ELR (cell line): ENCODE results near the gene PI4KB.

Experiments
- DNase-seq: peaks from one replicate; pipeline ENCODE4 v3.0.0-alpha.2; 2015; ENCODE audit warnings: low read depth

Gene PI4KB

DNA sequence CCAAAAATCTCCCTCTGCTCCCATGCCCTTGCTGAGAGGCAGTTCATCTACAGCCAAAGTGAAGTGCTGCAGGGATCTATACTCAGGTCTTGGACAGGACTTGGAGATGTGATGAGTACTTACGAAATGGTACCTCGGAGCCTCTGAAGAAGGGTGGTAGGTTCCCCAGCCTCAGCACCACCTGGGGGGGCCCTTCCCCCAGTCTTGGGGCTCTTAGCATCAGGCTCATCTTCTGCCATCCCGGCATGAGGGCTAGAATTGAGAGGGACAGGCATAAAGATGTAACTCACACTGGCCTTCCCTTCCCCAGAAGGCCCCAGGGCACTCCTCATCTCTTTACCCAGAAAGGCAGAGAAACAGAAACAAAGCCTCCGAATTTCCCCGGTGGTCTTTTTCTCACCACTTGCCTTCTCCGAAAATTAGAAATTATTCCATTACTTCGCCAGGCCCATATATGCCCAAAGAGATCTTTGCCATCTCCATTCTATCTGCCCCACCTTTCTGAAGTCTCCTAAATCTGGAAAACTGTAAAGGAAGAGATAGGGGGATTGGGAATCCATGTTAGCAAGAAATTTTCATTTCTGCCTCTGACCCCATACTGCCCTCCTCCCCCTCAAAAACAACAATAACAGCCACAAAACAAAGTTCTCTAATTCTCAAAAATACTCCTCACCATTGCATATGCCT lies 19.0 kb upstream of the PI4KB start:
- DNase-seq: no peak

DNA sequence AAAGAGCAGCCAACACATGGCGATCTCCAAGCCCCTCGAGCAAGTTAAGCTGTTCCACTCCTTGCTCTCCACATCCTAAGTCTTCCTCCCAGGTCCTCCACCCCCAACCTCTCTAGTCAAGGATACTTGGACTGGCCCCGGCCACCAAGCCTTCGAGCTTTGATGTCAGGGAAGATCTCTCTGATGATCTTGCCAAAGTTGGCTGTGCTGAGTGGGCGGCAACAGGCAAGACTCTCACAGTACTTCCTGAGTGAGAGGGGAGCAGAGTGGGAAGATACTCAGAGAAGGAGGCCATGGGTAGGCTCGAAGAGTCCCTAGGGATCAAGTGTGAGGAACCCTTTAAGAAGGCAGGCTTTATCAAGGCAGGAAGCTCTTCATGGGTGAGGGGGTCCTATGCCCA lies 17.1 kb upstream of the PI4KB start:
- DNase-seq: no peak

DNA sequence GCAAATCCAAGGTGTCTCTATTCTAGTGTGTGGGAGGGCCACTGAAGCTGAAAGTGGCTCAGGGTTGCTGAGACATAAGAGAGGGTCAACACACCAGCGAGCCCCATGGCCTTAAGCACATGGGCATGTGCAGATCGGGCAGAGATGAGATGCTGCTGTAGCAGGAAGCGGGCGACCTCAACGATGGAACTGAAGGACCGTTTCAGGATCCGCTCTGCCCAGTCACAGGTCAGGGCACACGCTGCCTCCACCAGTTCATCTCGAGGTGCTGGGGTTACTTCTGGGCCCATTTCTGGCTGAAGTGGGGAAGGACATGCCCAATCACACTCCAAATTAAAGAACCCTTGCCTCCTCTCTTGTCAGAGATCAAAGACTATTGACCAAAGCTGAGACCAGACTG lies 16.4 kb upstream of the PI4KB start:
- DNase-seq: no peak

DNA sequence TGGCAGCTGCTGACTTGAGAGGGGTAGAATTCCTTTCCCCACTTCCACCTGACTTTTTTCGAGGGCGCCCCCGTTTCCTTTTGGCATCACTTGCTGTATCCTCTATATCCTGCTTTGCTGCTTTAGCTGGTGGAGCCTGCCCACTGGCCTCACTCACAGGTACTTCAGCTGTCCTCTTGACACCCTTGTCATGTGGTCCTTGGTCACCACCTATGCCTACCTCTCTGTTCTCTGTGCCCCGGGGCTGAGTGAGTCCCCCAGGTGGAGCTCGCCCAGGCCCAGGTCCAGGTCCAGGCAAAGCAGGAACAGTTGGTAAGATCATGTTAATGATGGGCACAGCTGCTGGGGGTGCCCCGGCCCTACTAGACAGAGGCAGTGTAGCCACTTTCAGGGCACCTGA lies 15.4 kb upstream of the PI4KB start:
- no peak for DNase-seq

DNA sequence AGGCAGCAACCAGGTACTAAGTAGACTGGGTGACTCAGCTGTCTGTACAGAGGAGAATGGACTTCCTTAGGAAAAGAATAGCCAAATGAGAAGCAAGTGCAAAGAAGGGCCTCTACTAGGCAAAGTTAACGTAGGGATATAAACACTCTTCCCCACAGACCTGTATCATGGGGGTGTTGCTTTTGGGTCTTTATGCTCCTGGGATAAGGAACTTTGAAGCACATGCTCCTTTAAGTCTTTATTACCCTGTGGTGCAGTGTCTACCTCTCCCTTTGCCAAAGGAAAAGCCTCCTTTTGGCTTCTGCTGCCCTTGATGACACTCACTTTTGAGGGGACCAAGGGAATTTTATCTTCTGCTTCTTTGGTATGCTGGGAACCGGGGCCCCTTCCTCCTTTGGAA lies 14.8 kb upstream of the PI4KB start:
- no peak for DNase-seq

DNA sequence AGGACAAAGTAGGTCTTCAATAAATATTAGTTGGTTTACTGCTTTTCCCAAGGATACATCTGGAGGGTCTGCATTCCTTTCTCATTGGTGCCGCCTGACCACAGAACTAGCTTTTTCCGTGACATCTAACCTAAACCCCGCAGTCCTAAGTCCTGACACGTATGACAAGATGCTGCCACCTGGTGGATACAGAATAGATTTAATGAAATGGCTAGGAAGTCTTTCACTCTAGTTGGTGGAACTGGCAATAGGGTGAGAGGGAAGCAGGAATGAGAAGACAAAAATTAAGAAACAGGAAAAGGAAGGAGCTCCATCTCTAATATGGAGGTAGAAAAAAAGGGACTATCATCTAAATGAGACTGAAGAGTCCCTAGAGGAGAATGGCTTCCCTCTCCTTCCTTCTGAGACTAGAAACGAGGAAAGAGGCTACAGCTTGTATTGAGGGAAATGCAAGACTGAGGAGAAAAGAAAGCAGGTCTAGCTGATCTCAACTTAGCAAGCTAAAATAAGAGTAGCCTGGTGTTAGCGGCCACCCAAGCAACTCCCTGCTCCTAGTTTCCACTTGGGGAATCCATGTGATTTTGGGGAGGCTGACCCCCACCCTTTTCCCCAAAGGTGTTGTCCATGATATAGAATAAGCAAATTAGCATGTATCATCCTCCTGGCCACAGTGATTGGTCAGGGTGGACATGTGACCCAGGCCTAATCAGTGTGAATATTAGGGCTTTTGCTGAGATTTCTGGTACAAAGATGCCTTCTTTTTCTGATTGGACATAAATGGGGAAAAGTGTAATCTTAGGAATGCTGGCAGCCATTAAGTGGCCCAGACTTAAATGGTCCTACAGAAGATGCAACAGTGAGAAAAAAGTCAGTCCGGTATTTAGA lies 13.9 kb upstream of the PI4KB start:
- peak; percentile 95 for DNase-seq

DNA sequence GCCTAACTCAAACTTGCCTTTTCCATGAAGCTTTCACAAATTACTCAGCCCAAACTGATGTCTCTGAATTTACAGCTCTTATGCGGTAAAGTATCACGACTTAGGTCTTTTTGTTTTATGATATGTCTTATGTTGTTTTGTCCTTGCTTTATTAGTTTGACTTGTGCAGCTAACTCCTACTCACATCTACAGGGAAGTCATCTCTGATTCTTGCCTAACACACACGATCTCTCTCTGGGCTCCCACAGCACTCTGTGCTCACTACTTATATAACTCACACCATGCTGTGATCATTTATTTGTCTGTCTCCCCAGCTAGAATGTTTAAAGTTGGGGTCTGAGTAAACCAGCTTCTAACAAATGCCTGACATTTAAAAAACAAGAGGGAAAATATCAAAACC lies 9.3 kb upstream of the PI4KB start:
- no peak for DNase-seq

DNA sequence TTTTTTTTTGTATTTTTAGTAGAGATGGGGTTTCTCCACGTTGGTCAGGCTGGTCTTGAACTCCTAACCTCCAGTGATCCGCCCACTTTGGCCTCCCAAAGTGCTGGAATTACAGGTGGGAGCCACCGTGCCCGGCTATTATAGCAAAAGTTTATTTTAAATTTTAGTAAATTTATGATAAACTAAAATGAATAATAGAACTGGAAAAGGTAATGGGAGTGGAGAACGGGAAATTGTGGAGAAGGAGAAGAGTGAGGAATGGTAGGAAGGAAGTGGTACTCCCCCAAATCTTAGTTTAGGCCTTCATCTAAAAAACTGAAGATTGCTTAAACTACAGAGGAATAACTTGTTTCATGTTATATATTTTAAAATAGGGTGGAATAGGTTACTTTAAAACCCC lies 7.6 kb upstream of the PI4KB start:
- DNase-seq: no peak

DNA sequence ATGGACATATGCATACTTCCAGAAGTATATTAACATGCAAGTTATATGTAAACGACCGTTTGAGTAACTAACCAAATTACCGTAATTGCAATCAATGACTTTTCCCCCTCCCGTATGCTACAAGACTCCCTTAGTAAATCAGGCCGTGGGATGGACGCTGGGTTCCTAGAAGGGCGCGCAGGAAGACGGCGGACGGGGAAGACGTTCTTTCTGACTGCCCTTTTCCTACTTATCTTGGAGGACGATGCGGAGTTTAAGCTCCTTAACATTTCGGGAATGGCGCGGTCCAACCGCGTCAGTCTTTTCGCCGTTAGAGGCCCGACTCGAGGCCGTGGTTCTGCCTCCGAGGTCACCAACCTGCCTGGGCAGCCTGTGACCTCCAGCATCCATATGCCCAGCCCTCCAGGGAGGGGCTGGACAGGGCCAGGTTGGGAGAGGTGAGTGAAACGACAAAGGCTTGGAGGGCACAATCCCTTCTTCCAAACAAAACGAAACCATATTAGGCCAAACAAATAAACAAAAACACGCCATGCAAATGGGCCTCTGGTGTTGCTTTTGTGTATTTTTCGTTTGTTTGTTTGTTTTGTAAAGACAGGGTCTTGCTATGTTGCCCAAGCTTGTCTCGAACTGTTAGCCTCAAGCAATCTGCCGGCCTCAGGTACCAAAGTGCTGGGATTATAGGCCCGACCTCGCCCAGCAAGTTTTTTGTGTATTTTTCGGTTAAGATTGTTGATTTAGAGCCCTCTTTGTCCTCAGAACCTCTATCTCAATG lies 873 bp upstream of the PI4KB start:
- no peak for DNase-seq

DNA sequence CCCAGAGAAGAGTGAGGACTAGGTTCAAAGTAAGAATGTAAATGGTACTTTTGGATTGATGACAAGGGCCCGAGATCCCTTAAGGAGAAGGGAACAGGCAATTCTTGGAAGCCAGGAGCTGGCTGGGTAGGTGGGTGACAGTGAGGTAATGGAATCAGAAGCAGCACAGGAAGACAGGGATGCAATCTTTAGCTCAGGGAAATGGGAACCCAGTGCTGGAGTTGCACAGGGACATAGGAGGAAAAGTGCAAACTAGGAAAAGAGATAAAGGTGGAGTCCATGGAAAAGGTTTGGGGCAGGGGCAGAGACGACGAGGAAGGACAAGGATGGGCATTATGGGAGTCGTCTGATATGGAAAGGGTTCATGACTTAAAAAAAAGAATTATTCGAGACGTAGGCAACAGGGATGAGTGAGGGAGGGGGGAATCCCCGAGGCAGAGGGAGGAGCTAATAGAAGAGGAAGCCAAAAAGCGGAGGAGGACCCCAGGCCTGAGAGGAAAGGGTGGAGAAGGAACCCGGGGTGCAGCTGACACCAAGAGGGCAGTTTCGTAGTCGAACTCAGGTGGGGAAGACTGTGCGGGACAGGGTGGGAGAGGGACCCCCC lies 495 bp downstream of the PI4KB start:
- peak; percentile 74 for DNase-seq

DNA sequence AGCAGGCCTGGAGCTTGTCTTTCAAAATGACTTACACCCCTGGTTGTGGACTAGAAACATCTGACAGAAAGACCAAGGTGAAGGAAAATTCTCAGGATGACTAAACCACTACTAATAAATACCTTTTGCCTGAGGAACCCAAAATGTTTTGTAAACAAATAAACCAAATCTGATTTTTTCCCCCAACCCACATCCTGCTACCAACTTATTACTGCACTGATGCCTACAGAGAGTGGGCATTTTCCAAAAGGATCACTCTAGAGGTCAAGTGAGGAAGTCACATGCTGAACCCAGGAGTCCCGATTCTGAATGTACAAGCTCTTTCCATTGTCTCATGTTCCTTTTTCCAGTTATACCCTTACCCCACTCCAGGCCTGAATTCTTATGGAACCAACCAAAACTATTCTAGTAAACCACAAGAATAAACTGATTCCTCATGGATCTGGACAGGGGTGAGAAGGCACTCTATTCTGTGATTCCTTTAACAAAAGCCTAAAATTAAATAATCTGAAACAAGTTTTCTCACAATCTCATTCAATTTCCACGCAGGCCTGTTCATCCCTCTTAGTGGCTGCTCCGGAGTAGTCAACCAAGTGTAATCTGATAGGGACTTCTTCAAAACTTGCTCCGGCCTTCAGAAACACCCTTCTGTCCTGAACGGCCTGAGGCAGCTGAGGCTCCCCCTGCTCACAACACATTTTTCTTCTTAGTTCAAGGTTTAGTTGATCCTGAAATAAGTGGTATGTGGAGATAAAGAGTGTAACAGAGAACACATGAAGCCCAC lies 1.4 kb downstream of the PI4KB start:
- peak; percentile 87 for DNase-seq

DNA sequence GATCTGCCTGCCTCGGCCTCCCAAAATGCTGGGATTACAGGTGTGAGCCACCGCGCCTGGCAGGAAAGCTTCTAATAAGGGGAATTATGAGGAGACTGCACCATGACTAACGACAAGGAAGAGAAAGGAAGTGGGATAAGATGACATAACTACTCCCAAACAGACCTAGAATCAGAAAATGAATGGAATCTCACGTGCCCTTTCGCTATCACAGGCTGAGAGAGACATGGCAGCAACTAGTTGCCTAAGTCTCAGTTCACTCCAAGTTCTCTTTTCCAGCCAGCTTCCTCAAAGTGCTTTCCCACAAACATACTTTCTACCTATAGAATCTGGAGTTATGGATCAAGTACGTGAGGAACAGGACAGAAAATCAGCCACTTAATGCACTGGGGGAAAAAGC lies 2.0 kb downstream of the PI4KB start:
- peak; percentile 67 for DNase-seq

DNA sequence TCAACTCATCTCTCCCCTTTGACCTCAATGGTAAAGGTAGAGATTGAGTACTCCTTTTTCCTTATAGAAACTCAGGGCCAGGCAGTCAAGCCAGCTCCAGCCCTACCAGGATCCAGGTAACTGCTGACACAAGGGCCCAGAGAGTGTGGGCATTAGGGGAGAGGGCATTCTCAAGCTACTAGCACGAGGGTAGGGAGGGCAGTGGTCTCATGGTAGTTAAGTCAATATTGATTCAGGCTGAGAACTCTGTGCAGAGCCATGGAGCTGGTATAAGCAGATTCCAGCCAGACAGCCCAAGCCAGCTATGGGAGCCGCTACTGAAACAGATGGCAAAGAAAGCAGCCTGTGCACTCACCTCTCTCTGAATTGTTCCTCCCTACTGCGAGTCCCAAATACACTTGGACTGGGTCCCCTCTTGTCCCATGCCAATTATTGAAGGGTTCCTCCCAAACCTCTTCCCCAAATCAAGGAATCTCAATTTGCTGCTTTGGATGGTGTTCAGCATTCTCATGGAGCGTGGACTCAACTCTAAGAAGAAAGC lies 2.8 kb downstream of the PI4KB start:
- no peak for DNase-seq

DNA sequence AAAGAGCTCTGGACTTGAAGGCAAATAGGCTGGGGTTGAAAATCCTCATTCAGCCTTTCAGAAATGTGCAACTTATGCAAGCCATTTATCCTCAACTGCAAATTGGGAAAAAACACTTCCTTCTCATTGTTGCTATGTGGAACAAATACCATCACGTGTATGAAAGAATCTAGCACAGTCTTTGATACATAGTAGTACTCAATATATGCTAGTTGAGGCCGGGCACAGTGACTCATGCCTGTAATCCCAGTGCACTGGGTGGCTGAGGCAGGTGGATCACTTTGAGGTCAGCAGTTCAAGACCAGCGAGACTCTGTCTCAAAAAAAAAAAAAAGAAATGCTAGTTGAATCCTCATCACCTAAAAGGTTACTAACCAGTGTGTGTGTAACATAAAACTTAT lies 8.2 kb downstream of the PI4KB start:
- DNase-seq: no peak

DNA sequence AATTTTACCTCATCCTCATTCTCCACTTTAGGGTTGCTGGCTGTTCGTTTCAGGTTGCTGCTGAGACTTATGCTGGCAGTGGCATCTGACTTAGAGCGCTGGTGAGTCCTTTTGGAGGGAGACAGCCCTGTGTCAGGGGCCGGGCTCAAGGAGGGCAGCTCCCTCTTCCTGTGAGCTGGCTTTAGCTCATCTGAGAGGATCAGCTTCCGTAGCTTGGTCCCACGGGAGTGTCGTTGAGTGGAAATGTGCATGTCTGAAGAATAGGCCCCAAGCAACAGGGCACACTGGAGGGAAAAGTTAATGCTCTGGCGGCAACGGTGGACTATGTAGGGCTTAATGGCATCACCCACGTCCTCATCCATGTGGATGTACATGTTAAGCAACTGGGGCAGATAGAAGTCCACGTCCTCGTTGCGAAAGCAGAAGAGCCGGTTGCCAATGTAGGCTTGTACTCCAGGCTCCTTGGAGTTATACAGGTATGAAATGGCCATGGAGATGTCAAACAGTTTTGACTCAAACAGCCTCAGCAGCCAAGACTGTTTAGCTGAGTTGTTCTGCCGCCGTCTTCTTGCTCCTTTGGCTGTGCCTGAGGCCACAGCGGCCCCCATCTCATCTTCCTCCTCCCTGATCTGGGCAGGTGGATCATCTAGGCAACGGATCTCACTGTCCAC lies 11.5 kb downstream of the PI4KB start:
- DNase-seq: no peak

DNA sequence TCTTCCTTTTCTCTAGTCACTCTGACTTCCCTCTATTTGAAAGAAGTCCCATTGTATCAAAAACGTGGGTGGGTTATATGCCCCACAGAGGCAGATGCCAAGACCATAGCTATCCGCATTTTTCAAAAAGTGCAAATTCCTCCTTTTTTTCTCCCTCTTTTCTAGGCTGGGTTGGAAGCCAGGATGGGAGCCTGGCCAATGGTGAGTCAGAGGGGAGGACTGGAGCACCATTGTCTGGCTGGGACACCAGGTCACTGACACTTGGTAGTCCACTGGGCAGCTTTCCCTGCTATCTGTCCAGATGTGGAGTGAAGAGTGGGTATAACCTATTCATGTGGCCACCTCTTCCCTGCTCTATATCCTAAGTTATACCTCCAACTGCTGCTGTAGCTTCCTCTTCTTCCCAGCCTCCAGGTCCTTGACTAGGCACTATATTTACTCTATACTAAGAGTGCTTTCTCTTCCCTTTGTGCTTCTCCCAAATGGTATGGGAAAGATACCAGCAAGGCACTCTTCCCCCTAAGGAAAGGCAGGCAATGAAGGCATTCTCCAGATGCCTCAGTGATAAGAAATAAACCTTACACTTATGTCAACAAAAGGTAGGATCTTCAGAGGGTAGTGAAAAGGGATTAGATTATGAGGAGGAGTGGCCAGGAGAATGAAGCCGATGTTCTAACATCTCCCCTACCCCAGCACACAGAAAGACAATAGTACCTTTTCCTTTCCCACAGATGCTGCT lies 12.9 kb downstream of the PI4KB start:
- peak; percentile 85 for DNase-seq

DNA sequence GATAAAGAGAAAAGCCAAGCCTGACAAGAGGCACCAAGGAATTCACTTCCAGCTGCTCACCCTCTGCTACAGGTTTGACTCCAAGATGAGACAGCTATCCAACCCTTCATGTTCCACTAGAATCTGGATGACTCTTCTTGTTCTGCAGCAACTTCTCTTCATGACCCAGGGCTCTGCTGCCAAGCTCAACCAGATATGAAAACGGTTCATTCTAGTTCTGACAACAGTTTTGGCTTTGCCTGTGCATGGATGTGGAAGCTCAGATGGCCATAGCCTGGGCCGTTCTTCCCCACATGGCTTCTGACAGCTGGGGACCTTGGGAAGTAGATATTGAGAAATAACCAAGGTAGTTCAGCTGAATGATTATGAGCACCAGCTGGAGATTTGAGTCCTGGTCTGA lies 13.7 kb downstream of the PI4KB start:
- DNase-seq: no peak

DNA sequence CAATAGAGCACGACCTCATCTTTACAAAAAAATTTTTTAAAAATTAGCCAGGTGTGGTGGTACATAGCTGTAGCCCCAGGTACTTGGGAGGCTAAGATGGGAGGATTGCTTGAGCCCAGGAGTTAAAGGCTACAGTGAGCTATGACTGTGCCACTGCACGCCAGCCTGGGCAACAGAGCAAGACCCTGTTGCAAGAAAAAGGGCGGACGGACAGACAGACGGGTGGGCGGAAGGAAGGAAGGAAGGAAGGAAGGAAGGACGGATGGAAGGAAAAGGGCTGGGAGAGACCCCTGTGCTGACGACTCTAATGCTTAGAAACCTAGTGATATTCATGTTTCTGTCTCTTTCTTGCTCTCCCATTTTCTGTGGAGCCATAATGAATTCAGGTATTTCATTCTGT lies 14.4 kb downstream of the PI4KB start:
- no peak for DNase-seq

DNA sequence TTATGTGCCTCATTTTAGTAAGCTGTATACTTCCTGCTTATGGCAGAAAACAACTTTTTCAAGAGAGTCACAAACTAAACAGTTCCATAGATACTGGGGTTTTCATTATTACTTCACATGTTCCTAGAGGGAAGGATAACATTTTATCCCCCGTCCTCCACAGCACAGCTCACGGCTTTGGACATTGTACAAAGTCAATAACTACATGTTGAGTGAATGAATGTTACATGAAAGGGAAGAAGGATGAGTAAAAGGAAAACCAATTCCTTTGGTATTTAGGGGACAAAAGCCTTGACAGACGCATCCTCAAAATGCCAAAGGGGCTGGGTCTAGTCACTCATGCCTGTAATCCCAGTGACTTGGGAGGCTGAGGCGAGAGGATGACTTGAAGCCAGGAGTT lies 14.8 kb downstream of the PI4KB start:
- DNase-seq: peak; percentile 21
